Osteoblast (primary cell): ENCODE measurements around the gene DNAJA1. TPM values are rescaled to one million over a fixed set of nuclear protein-coding genes. Genes with fewer than 3 reads are reported as not detected.
A peak's percentile ranks its signal among the peaks of the same experiment; 100 is the strongest.

Source experiments
- DNase-seq: peaks from one replicate; pipeline ENCODE4 v3.0.0; 2011; ENCODE audit warnings: low spot score, mixed read lengths; ENCODE audit not compliant: insufficient read length; ENCODE audit errors: missing footprints
- H2AFZ ChIP-seq: 2 replicates; pipeline ENCODE4 v1.6.0; 2011; ENCODE audit warnings: mild to moderate bottlenecking, low read length
- H3K27ac ChIP-seq: 2 replicates; pipeline ENCODE4 v1.5.1; 2011; ENCODE audit warnings: mild to moderate bottlenecking, low read depth, low read length, moderate library complexity
- H3K27me3 ChIP-seq: 2 replicates; pipeline ENCODE4 v1.6.0; 2012; ENCODE audit warnings: mild to moderate bottlenecking, control low read depth, inconsistent platforms, low read length, moderate library complexity; ENCODE audit not compliant: insufficient read depth
- H3K36me3 ChIP-seq: 2 replicates; pipeline ENCODE4 v1.5.1; 2011; ENCODE audit warnings: mild to moderate bottlenecking, low read length, control low read depth, moderate library complexity; ENCODE audit not compliant: insufficient read depth
- H3K4me1 ChIP-seq: 2 replicates; pipeline ENCODE4 v1.5.1; 2011; ENCODE audit warnings: mild to moderate bottlenecking, low read length, control low read depth, moderate library complexity; ENCODE audit not compliant: insufficient read depth
- H3K4me2 ChIP-seq: 2 replicates; pipeline ENCODE4 v1.6.0; 2011; ENCODE audit warnings: mild to moderate bottlenecking, low read length; ENCODE audit not compliant: insufficient read depth
- H3K4me3 ChIP-seq: fragments of 200-600 bp; sonication (generic); 3 replicates; pipeline ENCODE4 v1.5.1; 2012; ENCODE audit warnings: mild to moderate bottlenecking, low read length, inconsistent platforms; ENCODE audit not compliant: insufficient read depth
- H3K79me2 ChIP-seq: 2 replicates; pipeline ENCODE4 v1.6.0; 2012; ENCODE audit warnings: mild to moderate bottlenecking, low read length, control low read depth, inconsistent platforms; ENCODE audit not compliant: insufficient read depth
- H3K9me3 ChIP-seq: 2 replicates; pipeline ENCODE4 v1.5.1; 2011; ENCODE audit warnings: low read depth, low read length, control low read depth
- H4K20me1 ChIP-seq: 2 replicates; pipeline ENCODE4 v1.6.0; 2012; ENCODE audit warnings: mild to moderate bottlenecking, low read length, control low read depth; ENCODE audit not compliant: insufficient read depth
- CTCF ChIP-seq: IDR thresholded peaks from 2 replicates; pipeline ENCODE4 v1.5.1; 2011; ENCODE audit warnings: mild to moderate bottlenecking, low read depth, low read length, moderate library complexity; ENCODE audit errors: extremely low read depth
- total RNA-seq: library from RNA; depleted of rRNA; stranded (reverse); fragments of >200 nt; gene quantifications from 2 replicates; pipeline ENCODE4 v1.2.3, GENCODE V29; 2012

DNAJA1 gene
- total RNA-seq, 1 donor, result 69.1 TPM

- Histone ChIP-seq H3K27ac (peak within 1 kb of the TSS; percentile 98), H3K4me3 (peak within 1 kb of the TSS; percentile 85), H4K20me1 (peaks cover 19% of the 10 kb centered on the region), H3K79me2 (peaks cover 50% of the 10 kb centered on the region), H2AFZ (peak within 1 kb of the TSS; percentile 91), H3K4me2 (peak within 1 kb of the TSS; percentile 99), H3K36me3 (peaks cover 21% of the 10 kb centered on the region), H3K27me3 (no peaks in the 10 kb centered on the region), H3K4me1 (peaks cover 15% of the 10 kb centered on the region), H3K9me3 (no peaks in the 10 kb centered on the region)
- TF ChIP-seq CTCF, result no peak
- DNase-seq, result peak; percentile 97
These were observed 51.3 kb downstream of the DNAJA1 start, which contains the start of gene SMU1 for GRCh38 chr9:33076046-33077004. SMU1 (minus strand) TSS chr9:33076674; CDS start chr9:33076608, 66 bp downstream.

- no peaks in the 10 kb centered on the region for H3K27me3 ChIP-seq
- peaks cover 10% of the 10 kb centered on the region for H3K79me2 ChIP-seq
- no peak for TF ChIP-seq CTCF
- no peak for DNase-seq
- no peaks in the 10 kb centered on the region for H3K36me3 ChIP-seq
- H3K4me1 ChIP-seq, result peaks cover 24% of the 10 kb centered on the region
- H3K27ac ChIP-seq, result no peak overlapping the region
- peaks cover 5% of the 10 kb centered on the region for H4K20me1 ChIP-seq
- H2AFZ ChIP-seq, result peak overlapping the region; percentile 79
- peak overlapping the region; percentile 71 for H3K4me2 ChIP-seq
- no peak overlapping the region for H3K4me3 ChIP-seq
- no peaks in the 10 kb centered on the region for H3K9me3 ChIP-seq
These were observed 55.5 kb downstream of the DNAJA1 start for GRCh38 chr9:33080534-33080933.

GRCh38 chr9:33081128-33081851 lies 56.2 kb downstream of the DNAJA1 start:
- H3K79me2 ChIP-seq, result peaks cover 2% of the 10 kb centered on the region
- no peaks in the 10 kb centered on the region for H3K27me3 ChIP-seq
- peak; percentile 84 for DNase-seq
- no peaks in the 10 kb centered on the region for H3K9me3 ChIP-seq
- no peaks in the 10 kb centered on the region for H4K20me1 ChIP-seq
- peak overlapping the region; percentile 71 for H3K4me2 ChIP-seq
- peak overlapping the region; percentile 38 for H3K4me3 ChIP-seq
- no peaks in the 10 kb centered on the region for H3K36me3 ChIP-seq
- TF ChIP-seq CTCF, result peak; percentile 80
- H3K27ac ChIP-seq, result no peak overlapping the region
- H3K4me1 ChIP-seq, result peaks cover 18% of the 10 kb centered on the region
- peak overlapping the region; percentile 79 for H2AFZ ChIP-seq
